Hematopoietic multipotent progenitor cell treated with erythropoietin and hydrocortisone succinate and interleukin-3 and kit ligand, for 4 days (in vitro differentiated cells): Measurements from ENCODE around the gene GRIK2.

Source experiments
- DNase-seq: peaks from one replicate; pipeline ENCODE4 v3.0.0-alpha.2; 2015

The GRIK2 gene

GRCh38 chr6:101645770-101646169 lies 252.3 kb downstream of the GRIK2 start:
- no peak for DNase-seq

DNA sequence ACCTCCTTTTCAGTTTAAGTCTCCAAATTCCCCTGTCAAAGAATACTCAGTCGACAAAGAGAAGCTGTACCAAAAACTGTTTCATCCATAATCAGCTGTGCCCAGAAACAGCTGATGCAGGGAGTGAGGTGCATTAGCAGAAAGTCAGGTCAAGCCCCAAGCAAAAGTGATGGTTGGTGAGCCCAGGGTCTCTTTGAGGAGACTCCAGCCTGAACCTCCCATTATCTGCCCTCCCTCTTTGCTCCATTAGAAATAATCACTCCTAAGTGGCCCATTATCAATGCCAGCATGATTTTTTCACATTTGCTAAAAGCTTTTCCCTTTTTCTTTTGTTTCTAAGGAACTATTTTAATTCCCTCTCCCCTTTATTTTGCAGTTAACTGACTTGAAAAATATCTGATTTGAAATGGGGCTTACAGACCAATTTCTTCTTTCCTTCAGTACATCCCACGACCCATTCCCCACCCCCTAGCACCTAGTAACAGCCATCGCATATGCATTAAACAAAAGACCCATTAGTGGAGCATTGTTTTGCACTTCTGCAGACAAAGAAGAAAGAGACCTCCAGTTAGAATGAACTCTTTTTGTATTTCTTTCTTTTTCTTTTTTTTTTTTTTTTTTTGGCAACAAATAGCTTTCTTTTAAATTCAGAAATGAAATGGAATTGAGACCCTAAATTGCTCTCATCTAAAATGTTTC lies 257.0 kb downstream of the GRIK2 start:
- no peak for DNase-seq

GRCh38 chr6:101652079-101652478 lies 258.6 kb downstream of the GRIK2 start:
- no peak for DNase-seq

- DNase-seq = no peak
Observed at GRCh38 chr6:101655109-101655508, 261.6 kb downstream of the GRIK2 start.

DNA sequence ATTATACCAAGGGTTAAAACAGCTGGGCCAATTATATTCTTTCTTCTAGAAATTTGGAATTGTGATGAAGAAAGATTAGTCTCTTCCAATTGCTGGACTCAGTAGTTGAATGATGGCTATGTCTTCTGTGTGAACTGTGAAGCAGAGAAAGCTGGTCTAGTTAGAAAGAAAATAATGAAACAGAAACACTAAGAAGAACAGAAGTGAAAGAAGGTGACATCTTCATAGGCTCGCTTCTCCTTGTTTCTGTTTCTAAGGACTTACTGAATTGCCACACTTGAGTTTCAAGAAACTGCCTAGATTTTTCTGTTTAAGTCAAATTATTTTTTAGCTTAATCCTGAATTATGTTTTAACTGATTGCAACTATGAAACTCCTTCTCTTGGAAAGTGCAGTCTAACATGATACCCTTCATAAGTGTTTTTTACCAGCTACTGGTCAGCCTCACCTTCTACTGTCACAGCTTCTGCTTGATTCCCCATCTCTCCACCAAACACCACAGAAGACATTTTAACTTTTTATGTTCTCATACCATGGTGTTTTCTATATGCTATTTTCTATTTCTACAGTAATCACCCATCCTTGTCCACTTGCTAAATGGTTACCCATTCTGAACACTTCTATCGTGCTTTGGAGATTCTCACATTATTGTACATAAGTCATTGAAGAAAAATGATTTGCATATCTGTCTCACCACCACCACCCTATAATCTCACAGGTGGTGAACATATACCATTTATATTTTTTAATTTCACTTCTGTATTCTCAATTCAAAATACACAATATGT lies 268.8 kb downstream of the GRIK2 start:
- no peak for DNase-seq

DNA sequence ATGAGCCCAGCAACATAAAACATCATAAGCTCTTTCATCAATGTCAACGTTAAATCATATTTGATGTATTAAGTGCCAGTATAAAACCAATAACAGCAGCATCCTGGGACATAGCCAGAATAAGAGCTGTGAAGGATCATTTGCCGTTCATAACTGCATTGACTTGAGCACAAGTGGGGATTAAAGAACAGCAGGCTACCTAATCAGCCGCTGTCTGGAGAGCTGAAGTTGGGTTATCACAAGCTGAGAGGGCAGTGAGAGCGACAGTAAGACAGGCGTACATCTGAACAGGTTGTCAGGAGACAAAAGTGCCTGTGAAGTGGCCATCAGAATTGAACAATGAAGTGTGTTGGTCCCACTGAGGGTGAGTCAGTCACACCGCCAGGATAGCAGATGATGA lies 269.6 kb downstream of the GRIK2 start:
- DNase-seq = no peak

GRCh38 chr6:101666256-101666655 lies 272.7 kb downstream of the GRIK2 start:
- no peak for DNase-seq

GRCh38 chr6:101668496-101669030 lies 275.1 kb downstream of the GRIK2 start:
- DNase-seq = no peak

- DNase-seq = no peak
Observed at GRCh38 chr6:101676187-101676586, 282.7 kb downstream of the GRIK2 start.

DNA sequence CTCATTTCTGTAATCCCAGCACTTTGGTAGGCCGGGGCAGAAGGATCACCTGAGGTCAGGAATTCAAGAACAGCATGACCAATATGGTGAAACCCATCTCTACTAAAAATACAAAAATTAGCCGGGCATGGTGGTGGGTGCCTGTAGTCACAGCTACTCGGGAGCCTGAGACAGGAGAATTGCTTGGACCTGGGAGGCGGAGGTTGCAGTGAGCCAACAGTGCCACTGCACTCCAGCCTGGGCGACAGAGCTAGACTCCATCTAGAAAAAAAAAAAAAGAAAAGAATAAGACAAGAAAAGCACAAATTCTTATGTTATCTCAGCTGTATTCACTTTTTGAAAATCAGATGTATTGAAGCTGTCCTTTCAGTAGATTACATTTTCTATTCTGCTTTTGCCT lies 289.4 kb downstream of the GRIK2 start:
- DNase-seq = no peak

- DNase-seq = no peak
Observed at GRCh38 chr6:101683884-101684283, 290.4 kb downstream of the GRIK2 start.

GRCh38 chr6:101686653-101687052 lies 293.1 kb downstream of the GRIK2 start:
- DNase-seq = no peak

DNA sequence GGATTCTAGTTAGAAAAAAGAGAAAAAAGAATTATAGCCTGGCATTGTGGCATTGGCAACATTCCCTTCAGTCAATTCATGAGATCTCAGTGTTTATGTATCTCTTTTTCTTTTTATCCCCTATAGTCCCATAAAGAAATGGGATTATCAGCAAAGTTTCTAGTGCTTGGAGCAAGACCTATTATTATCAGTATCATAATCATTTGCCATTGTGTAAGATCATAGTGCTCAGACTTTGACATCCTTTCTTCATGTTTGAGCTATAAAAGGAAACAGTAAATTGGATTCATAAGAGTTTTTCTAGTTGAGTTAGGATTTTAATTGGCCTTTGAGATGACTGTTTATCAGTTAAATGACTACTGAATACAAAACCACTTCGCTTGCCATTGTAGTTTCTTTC lies 295.6 kb downstream of the GRIK2 start:
- DNase-seq = no peak

DNA sequence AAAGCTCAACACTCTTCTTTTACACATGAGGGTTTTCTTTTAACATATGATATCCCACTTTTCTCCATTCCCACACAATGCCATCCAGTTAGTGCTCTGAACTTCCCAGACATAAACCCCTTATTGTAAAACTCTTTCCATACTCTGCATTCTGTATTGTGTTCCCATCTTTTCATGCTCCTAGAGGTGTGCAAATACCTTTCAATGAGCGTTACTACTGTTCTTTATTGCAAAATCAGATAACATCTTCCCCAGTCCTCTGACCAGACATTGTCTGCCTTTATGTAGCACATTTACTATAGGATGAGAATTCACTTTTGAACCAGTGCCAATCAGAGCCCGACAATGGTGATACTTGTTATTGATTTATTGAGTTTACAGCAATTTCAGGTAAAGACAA lies 296.2 kb downstream of the GRIK2 start:
- no peak for DNase-seq

GRCh38 chr6:101700655-101701054 lies 307.1 kb downstream of the GRIK2 start:
- no peak for DNase-seq

GRCh38 chr6:101703311-101703710 lies 309.8 kb downstream of the GRIK2 start:
- DNase-seq = no peak

- DNase-seq = no peak
Observed at GRCh38 chr6:101705866-101706265, 312.4 kb downstream of the GRIK2 start.

GRCh38 chr6:101706576-101706975 lies 313.1 kb downstream of the GRIK2 start:
- no peak for DNase-seq

DNA sequence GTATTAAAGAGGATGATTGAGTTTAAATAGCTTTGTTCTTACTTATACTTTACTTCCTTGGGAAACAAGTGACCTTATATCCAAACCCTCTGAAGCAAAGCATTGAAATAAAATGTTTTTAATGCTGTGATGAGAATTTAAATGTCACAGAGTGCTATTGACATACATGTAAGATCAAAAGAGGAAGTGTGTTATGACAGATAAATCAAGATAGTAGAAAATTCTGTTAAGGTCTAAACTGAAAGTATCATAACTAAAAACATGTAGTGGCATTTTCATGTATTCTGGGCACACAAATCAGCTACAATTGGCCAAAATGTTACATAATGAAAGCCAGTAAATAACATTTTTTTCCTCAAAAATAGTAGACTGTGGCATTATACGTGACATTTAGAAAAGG lies 318.0 kb downstream of the GRIK2 start:
- DNase-seq = peak; percentile 68

- no peak for DNase-seq
Observed at GRCh38 chr6:101716387-101716786, 322.9 kb downstream of the GRIK2 start.

DNA sequence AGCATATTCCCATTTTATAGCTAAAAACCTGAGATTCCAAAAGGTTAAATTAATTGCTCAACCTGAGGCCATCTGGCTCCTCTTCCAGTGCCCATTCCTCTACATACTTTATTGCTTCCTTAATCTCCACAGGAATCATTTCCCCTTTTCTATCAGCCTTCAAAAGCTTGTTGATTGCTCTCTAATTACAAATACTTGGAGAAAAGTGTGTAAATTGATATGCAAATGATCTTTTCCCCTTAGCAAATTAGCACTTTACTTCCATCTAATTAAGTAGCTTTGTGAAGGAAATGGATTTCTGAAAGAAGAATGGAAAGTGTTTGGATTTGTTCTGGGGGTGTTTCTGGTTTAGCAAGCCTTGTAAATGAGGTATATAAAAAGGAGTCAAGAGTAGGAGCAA lies 323.3 kb downstream of the GRIK2 start:
- no peak for DNase-seq

- DNase-seq = no peak
Observed at GRCh38 chr6:101719521-101719920, 326.0 kb downstream of the GRIK2 start.

DNA sequence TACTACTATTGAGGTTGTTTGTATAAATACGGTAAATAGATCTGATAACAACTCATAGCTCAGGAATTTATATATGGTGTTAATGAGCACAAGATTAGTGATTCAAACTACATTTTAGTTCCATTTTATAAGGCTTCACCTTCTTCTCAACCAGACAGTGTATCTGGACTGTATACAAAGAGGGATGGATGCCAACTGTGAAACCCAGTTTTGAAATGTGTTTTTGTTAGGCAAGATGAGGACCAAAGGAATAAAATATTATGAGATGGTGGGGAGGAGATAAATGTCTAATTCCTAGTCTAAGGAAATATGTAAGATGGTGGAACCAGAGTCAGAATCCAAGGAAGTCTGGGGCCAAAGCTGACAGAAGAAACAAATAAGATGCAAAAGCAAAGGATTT lies 329.0 kb downstream of the GRIK2 start:
- DNase-seq = no peak

DNA sequence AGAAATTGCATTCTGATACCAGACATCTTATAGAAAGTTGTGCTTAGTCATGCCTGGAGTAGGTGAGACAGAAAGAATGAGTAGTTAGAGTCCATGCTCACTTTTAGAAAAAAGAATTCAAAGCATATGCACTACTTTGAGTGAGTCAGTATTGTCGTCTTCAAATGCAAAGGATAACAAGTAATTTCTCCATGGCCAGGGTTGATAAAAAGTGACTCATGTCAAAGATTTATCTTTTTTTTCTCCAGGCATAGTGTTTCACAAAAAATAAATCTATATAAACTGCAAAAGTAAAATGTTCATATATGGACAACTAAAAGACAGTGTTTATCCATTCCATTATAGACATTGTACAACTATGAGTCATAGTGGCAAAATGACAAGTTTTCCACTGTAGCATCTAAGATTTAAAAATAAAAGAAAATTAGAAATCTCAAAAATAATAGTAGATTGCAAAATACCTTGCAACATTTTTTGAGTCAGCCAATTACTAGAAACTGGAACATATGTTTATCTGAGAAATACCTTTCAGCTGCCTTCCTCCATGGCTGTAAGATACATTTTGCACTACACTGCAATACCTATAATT lies 329.6 kb downstream of the GRIK2 start:
- no peak for DNase-seq
